HG03469 (cell line): Measurements from ENCODE around the gene C9orf78.

ENCODE experiments used
- ATAC-seq: cut with Tn5 transposase; IDR thresholded peaks from one replicate; pipeline ENCODE4 v1.9.1; 2021; ENCODE audit warnings: mild to moderate bottlenecking, moderate library complexity, moderate number of reproducible peaks; ENCODE audit not compliant: unreplicated experiment

The C9orf78 gene

GRCh38 chr9:129835128-129835859, at the start of gene C9orf78, which contains the start of gene USP20:
TSS of gene C9orf78 (minus strand) at chr9:129835275. CDS start at chr9:129835221, 54 bp downstream.
TSS of gene USP20 (plus strand) at chr9:129835458. CDS start at chr9:129852556, 17,098 bp downstream.
- peak; percentile 75 for ATAC-seq

- ATAC-seq, result peak; percentile 32
Measured at GRCh38 chr9:129884220-129885017, 49.3 kb upstream of the C9orf78 start.

- no peak for ATAC-seq
Measured at GRCh38 chr9:129881547-129882324, 46.7 kb upstream of the C9orf78 start.

- no peak for ATAC-seq
Measured at GRCh38 chr9:129880654-129881546, 45.8 kb upstream of the C9orf78 start.

GRCh38 chr9:129879991-129880653, 45.0 kb upstream of the C9orf78 start:
- no peak for ATAC-seq

- no peak for ATAC-seq
Measured at GRCh38 chr9:129879103-129879699, 44.1 kb upstream of the C9orf78 start.

GRCh38 chr9:129878291-129878690, 43.2 kb upstream of the C9orf78 start:
- no peak for ATAC-seq

GRCh38 chr9:129876815-129877214, 41.7 kb upstream of the C9orf78 start:
- ATAC-seq, result no peak

GRCh38 chr9:129875687-129876395, 40.8 kb upstream of the C9orf78 start:
- ATAC-seq, result no peak

- ATAC-seq, result no peak
Measured at GRCh38 chr9:129875181-129875611, 40.1 kb upstream of the C9orf78 start.

- no peak for ATAC-seq
Measured at GRCh38 chr9:129874261-129875101, 39.4 kb upstream of the C9orf78 start.

- no peak for ATAC-seq
Measured at GRCh38 chr9:129873563-129874190, 38.6 kb upstream of the C9orf78 start.

GRCh38 chr9:129871046-129871445, 36.0 kb upstream of the C9orf78 start:
- ATAC-seq, result no peak

GRCh38 chr9:129869585-129870501, 34.8 kb upstream of the C9orf78 start:
- ATAC-seq, result no peak

GRCh38 chr9:129868872-129869486, 33.9 kb upstream of the C9orf78 start:
- no peak for ATAC-seq
